Lower leg skin (tissue), 3 donors: ENCODE results near the gene MCTP1.

Experiments
- CTCF ChIP-seq, 3 donors: fragments of 450-650 bp; IDR thresholded peaks; one replicate each; pipeline ENCODE4 v1.5.1; 2016; ENCODE audit warnings: antibody characterized with exemption in 3 of 3, mild to moderate bottlenecking in 3 of 3, moderate library complexity in 2 of 3
- POLR2A ChIP-seq, 2 donors: fragments of 450-650 bp; IDR thresholded peaks; one replicate each; pipeline ENCODE4 v1.6.1; 2016 to 2017; ENCODE audit warnings: antibody characterized with exemption in 2 of 2, mild to moderate bottlenecking in 1 of 2, moderate library complexity in 1 of 2

- TF ChIP-seq POLR2A (IDR thresholded peaks at IDR 0.05), result no peak
- no peak for TF ChIP-seq CTCF (IDR thresholded peaks at IDR 0.05)
Measured at GRCh38 chr5:94903726-94904125, 381.2 kb downstream of the MCTP1 start.
